Neural crest cell (in vitro differentiated cells): Measurements from ENCODE around the gene FAM199X. TPM values are rescaled to one million over a fixed set of nuclear protein-coding genes. Genes with fewer than 3 reads are reported as not detected.

Experiments used
- DNase-seq: peaks from one replicate; pipeline ENCODE4 v3.0.0; 2021; ENCODE audit warnings: low read depth, mixed read lengths, low spot score
- H3K27ac Mint-ChIP-seq: one replicate; pipeline ENCODE4 v1.8.0; 2021; ENCODE audit warnings: mild to moderate bottlenecking, mixed read lengths; ENCODE audit not compliant: unreplicated experiment
- H3K27me3 Mint-ChIP-seq: 2 replicates; pipeline ENCODE4 v1.8.0; 2021; ENCODE audit warnings: low read depth, mild to moderate bottlenecking, mixed read lengths
- H3K36me3 Mint-ChIP-seq: 2 replicates; pipeline ENCODE4 v1.8.0; 2021; ENCODE audit warnings: low read depth, mild to moderate bottlenecking, mixed read lengths
- H3K4me1 Mint-ChIP-seq: 2 replicates; pipeline ENCODE4 v1.8.0; 2021; ENCODE audit warnings: mixed read lengths
- H3K4me3 Mint-ChIP-seq: one replicate; pipeline ENCODE4 v1.8.0; 2021; ENCODE audit warnings: mild to moderate bottlenecking, mixed read lengths
- H3K9me3 Mint-ChIP-seq: 2 replicates; pipeline ENCODE4 v1.8.0; 2021; ENCODE audit warnings: mixed read lengths
- long read RNA-seq: library from polyadenylated mRNA; unstranded; transcript quantifications from one replicate; pipeline ENCODE4 v2.0.0, GENCODE V29; 2020
- total RNA-seq: library from RNA; stranded (reverse); gene quantifications from 2 replicates; pipeline ENCODE4 v1.2.1, GENCODE V29; 2021
- TF ChIP-seq, protein P1 (sequence below): fragments of 200-600 bp; sonication (generic); conservative IDR thresholded peaks from 2 replicates; pipeline ENCODE4 v1.5.0; 2021; ENCODE audit warnings: antibody characterized with exemption, mild to moderate bottlenecking

The FAM199X gene
- 17.4 and 18.2 TPM in 2 replicates for total RNA-seq
- long read RNA-seq, partial matches to known transcripts = 2 of 5 reads
- long read RNA-seq, other reads (novel, unspliced or antisense) = 3 of 5 reads

DNA sequence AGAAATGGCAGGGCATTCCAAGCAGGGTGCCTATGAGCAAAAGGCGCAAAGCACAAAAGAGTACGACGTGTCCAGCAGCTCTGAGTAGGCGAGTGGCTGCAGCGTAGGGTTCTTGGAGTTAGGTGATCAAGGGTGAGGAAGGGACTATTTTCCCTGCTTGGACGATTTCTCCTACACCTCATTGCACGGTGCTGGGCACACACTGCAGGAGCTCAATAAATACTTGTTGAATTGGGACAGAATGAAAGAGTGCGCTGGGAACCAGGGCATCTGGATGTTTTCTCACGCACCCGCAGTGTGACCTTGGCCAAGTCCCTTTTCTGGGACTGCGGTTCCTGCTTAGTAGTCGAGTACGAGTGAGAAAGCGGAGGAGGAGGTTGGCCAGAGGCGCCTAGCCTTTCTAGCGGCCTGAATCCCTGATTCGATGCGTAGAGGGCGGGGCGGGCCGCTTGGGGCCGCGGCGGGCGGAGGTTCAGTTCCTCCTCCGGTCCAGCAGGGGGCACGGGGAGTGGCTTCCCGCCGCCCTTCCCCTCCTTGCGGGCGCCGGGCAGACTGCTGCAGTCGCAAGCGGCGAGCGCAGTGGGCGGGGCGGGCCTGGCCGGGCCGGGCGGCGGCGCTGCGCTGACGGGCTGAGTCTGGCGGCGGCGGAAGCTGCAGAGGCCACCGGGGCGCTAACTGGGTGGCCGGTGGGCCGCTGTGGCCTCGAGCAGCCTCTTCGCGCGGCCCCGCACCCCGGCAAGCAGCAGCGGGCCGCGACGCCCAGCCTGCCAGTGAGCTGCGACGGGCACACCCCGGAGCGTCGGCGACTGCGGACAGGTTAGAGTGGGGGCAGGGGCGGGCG is at the start of gene FAM199X:
FAM199X (plus strand) TSS at position 560 of the 841 bp plus-strand sequence. CDS start 333 bp downstream, outside the sequence.
- Mint-ChIP-seq H3K27ac (no peak within 1 kb of the TSS), H3K36me3 (no peaks in the 10 kb centered on the region), H3K4me1 (peaks cover 24% of the 10 kb centered on the region), H3K4me3 (peak within 1 kb of the TSS; percentile 85), H3K27me3 (no peaks in the 10 kb centered on the region), H3K9me3 (no peaks in the 10 kb centered on the region)
- TF ChIP-seq, protein P1, sequence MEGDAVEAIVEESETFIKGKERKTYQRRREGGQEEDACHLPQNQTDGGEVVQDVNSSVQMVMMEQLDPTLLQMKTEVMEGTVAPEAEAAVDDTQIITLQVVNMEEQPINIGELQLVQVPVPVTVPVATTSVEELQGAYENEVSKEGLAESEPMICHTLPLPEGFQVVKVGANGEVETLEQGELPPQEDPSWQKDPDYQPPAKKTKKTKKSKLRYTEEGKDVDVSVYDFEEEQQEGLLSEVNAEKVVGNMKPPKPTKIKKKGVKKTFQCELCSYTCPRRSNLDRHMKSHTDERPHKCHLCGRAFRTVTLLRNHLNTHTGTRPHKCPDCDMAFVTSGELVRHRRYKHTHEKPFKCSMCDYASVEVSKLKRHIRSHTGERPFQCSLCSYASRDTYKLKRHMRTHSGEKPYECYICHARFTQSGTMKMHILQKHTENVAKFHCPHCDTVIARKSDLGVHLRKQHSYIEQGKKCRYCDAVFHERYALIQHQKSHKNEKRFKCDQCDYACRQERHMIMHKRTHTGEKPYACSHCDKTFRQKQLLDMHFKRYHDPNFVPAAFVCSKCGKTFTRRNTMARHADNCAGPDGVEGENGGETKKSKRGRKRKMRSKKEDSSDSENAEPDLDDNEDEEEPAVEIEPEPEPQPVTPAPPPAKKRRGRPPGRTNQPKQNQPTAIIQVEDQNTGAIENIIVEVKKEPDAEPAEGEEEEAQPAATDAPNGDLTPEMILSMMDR = peak; percentile 73
- peak; percentile 73 for DNase-seq

DNA sequence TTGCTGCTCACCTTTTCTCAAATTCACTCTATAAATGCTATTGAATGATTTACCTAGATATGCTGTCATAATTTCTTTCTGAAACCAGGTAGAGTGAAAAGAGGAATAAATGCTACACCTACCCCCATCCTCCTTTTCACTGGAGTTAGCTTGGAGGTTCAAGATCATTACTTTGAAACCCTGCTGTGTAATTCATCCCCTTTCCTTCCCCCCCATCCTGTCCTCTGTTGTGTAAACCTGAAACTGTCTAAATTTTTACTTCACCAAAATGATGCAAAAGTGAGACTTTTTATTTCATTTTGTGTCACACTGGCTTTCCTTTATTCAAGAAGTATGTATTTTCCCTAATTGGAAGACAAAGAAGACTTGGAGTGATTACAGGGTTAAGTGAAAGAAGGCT is 48.5 kb upstream of the FAM199X start:
- DNase-seq = no peak
- Mint-ChIP-seq H3K9me3 (no peaks in the 10 kb centered on the region), H3K27ac (no peak overlapping the region), H3K4me1 (peaks cover 17% of the 10 kb centered on the region), H3K36me3 (no peaks in the 10 kb centered on the region), H3K4me3 (no peak overlapping the region), H3K27me3 (no peaks in the 10 kb centered on the region)
- TF ChIP-seq, protein P1 = no peak

DNA sequence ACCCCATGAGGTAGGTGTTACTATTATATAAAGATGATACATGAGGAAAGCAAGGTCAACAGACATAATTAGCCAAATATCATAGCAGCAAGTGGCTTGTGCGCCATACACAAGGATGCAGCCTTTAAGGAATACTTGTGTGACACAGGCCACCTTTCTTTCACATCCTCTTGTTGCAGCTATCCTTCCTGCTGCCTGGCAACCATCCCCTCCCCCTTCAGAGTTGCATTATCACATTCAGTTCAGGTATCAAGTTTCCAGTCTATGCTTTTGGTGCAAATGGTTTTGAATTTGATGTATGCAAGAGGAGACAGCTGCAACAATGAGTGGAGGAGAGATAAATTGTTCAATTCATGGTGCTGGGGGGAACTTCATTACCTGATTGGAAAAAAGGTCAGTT is 47.5 kb upstream of the FAM199X start:
- Mint-ChIP-seq H3K27me3 (no peaks in the 10 kb centered on the region), H3K4me3 (no peak overlapping the region), H3K9me3 (no peaks in the 10 kb centered on the region), H3K4me1 (peaks cover 8% of the 10 kb centered on the region), H3K36me3 (no peaks in the 10 kb centered on the region), H3K27ac (no peak overlapping the region)
- TF ChIP-seq, protein P1 = no peak
- DNase-seq = no peak

DNA sequence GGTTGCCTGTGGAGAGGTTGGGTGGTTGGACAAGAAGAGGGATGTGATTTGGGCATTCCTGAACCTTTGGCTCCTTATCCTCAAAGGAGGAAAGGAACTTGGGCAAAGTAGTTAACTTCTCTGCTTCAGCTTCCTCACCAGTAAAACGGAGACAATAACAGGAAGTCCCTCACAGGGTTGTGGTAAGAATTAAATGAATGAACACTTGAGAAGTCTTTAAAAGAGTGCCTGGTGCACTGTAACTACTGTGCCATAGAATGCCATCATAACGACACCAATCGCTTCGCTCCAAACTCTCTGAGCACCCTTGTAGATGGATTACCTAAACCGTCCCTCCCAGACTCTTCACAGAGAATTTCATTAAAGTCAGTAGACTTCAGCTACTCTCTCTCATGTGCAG is 43.4 kb upstream of the FAM199X start:
- no peak overlapping the region for H3K4me3 Mint-ChIP-seq
- H3K27me3 Mint-ChIP-seq = no peaks in the 10 kb centered on the region
- H3K9me3 Mint-ChIP-seq = no peaks in the 10 kb centered on the region

DNA sequence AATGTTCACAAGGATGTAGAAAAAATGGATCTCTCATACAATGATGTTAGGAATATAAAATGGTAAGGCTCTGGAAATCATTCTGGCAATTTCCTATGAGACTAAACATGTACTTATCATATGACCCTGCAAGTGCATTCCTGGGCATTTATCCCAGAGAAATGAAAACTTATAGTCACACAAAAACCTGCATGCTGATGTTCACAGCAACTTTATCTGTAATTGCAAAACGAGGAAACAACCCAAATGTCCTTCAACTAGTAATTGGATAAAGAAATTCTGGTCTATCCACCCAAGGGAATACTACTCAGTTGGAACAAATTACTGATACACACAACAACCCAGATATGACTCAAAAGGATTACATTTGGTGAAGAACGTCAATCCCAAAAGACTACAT is 39.4 kb upstream of the FAM199X start:
- H3K4me1 Mint-ChIP-seq = no peaks in the 10 kb centered on the region
- H3K9me3 Mint-ChIP-seq = no peaks in the 10 kb centered on the region
- H3K36me3 Mint-ChIP-seq = peaks cover 7% of the 10 kb centered on the region
- no peak overlapping the region for H3K27ac Mint-ChIP-seq
- no peak for DNase-seq
- no peak overlapping the region for H3K4me3 Mint-ChIP-seq
- no peaks in the 10 kb centered on the region for H3K27me3 Mint-ChIP-seq
- TF ChIP-seq, protein P1 = no peak

More for the DNA sequence above, 43.4 kb upstream of the FAM199X start:
- Mint-ChIP-seq H3K27ac (no peak overlapping the region), H3K4me1 (peaks cover 4% of the 10 kb centered on the region), H3K36me3 (peaks cover 4% of the 10 kb centered on the region)
- DNase-seq = no peak
- TF ChIP-seq, protein P1 = no peak
